GM21360 (cell line): ENCODE results near the gene COL6A6.

Source experiments
- ATAC-seq: cut with Tn5 transposase; IDR thresholded peaks from one replicate; pipeline ENCODE4 v1.9.1; 2021; ENCODE audit warnings: mild to moderate bottlenecking, moderate library complexity; ENCODE audit not compliant: unreplicated experiment

The COL6A6 gene, protein sequence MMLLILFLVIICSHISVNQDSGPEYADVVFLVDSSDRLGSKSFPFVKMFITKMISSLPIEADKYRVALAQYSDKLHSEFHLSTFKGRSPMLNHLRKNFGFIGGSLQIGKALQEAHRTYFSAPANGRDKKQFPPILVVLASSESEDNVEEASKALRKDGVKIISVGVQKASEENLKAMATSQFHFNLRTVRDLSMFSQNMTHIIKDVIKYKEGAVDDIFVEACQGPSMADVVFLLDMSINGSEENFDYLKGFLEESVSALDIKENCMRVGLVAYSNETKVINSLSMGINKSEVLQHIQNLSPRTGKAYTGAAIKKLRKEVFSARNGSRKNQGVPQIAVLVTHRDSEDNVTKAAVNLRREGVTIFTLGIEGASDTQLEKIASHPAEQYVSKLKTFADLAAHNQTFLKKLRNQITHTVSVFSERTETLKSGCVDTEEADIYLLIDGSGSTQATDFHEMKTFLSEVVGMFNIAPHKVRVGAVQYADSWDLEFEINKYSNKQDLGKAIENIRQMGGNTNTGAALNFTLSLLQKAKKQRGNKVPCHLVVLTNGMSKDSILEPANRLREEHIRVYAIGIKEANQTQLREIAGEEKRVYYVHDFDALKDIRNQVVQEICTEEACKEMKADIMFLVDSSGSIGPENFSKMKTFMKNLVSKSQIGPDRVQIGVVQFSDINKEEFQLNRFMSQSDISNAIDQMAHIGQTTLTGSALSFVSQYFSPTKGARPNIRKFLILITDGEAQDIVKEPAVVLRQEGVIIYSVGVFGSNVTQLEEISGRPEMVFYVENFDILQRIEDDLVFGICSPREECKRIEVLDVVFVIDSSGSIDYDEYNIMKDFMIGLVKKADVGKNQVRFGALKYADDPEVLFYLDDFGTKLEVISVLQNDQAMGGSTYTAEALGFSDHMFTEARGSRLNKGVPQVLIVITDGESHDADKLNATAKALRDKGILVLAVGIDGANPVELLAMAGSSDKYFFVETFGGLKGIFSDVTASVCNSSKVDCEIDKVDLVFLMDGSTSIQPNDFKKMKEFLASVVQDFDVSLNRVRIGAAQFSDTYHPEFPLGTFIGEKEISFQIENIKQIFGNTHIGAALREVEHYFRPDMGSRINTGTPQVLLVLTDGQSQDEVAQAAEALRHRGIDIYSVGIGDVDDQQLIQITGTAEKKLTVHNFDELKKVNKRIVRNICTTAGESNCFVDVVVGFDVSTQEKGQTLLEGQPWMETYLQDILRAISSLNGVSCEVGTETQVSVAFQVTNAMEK (N-terminal part only)

DNA sequence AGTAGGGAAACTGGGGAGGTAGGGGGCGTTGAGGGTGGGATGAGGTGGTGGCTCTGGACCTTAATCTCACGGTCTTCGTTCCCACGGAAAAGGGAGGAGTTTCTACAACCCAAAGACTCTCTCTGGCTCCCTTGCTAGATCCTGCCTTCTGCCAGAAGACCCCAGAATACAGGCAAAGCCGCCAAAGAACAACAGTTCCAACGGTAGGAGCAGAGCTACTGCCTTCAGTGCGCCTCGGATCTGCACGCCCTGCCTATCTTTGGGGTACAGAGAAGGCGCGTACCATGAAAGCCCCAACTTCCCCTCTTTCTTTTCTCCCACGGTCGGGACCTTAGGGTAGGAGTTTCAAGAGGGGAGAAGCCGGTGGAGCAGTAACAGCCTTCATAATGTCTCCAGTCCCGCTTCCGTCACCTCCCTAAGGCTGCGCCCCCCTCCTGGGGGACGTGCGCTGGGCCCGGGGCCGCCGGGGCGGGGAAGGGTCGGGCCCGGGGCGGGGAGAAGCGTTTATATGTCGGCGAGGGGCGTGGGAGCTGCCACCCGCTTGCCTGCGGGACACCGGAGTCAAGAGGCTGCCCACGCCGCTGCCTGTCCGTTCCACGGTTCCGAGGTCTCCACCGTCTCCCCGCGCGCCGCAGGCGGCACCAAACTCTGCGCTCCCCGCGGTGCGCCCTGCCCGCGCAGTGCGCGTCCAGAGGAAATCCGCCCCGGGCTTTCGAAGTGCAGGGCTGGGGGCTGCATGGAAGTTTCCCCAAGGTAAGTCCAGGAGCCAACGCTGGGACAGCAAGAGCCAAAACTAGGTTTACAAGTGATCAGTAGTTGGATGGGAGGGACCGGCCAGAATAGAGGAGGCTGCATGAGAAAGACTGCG is at the start of gene COL6A6:
TSS of gene COL6A6 (plus strand) at position 533 of the 868 bp plus-strand sequence. CDS start 43,188 bp downstream, outside the sequence.
- no peak for ATAC-seq

DNA sequence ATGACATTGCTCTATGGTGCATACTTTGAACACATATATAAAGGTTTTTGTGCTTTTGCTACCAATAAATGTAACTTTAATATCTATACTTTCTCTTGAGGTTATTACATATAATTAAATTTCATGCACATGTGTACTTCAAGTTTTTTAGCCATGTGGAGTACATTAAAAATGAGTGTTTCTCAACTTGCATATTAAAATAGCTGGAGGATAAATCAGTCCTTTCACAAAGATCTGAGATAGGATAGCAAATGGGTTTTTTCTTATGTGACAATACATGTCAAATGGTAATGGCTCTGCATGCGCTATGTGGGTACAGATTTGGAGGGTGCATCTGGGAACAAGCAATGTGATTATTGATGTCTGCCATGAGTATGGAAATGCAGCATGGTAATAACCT is 48.7 kb upstream of the COL6A6 start:
- ATAC-seq = no peak

DNA sequence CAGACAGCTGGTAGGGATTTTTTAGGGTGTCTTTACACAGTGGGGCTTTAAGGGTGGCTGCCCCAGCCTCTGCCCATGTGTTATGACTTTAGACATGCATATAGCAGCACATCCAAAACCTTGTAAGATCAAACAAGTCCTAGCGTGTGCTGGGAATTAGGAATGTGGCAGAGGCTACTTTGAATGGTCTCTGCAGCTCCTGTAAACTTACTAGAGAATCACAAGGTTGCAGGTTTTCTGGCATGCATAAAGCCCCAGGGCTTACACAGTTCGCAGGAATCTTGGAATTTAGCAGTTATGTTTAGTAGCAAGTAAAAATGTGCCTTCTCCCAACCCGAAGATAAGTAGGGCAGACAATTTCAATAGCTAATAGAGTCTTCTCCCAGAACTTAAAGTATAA is 46.9 kb upstream of the COL6A6 start:
- no peak for ATAC-seq

DNA sequence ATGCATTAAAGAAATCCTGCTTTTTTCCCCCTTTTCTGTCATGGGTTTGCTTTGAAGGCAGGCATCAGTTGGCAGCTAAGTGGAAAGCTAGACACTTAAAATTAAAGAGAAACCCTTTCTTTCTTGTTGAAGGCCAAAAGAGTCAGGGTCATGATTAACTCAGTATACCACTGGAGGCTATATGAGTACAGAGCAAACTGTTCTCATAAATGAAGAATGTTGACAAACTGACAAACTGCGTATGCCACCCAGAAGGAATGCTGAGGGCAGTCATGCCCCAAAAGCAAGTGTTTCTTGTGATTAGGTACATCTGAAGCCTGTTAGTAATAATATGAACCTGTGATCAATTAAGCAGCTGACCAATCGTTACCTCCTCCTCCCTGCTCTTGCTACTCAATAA is 43.6 kb upstream of the COL6A6 start:
- no peak for ATAC-seq

DNA sequence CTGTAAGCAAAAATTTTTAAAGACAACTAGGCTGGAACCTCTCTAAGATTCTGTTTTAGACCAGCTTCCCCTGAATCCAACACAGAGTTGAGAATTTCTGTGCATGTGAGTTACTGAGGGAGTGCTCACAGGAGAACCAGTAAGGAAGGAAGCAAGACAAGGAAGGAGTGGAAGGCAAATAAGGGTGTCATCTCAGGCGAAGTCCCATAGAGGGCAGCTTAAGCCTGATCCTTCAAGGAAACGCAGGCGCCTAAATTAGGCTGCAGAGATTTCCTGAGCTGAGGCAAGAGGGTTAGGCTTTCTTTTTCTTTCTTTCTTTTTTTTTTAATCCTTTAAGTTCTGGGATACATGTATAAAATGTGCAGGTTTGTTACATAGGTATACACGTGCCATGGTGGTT is 36.2 kb upstream of the COL6A6 start:
- no peak for ATAC-seq

DNA sequence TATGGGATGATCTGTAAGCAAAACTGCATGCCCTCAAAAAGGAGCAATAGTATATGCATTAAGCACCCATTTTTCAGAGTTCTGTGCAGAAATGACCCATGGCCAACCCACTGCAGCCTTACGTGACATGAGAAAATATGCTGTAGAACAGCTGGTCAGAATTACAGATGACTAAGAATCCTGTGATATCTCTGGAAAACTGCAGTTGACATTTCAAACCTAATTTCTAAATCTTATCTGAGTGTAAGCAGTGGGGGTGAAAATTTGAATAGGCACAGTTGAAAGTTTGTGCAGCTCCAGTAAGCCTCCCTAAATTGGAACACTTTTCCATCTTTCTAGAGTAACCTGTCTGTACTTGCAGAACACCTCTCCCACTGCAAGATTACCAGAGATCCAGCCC is 28.7 kb upstream of the COL6A6 start:
- no peak for ATAC-seq

DNA sequence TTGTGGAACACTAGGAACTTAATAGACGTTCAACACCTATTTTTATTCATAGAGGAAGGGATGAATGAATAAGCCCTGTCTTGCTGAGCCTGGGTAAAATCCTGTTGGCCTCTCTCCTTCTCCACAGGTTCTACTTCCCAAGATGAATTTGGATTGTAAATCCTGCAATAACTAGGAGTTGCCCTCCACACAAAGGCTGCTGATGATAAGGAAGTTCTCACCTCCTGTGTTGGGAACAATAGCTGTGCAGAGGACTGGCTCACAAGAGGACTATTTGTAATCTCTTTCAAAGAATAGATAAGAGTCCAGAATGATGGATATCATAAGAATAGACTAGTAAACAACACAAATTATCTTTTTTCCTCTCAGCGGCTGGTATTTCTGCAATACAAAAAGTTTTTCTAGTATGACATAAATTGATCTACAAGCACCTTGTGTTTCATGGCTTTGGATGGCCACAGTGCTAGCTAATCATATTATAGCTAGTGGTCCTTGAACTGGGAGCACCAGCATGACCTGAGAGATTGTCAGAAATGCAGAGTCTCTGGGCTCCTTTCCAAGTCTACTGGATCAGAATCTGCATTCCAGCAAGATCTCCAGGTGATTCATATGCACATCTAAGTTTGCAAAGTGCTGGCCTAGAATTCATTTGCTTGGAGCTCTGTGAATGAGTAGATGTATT is 28.1 kb upstream of the COL6A6 start:
- no peak for ATAC-seq

DNA sequence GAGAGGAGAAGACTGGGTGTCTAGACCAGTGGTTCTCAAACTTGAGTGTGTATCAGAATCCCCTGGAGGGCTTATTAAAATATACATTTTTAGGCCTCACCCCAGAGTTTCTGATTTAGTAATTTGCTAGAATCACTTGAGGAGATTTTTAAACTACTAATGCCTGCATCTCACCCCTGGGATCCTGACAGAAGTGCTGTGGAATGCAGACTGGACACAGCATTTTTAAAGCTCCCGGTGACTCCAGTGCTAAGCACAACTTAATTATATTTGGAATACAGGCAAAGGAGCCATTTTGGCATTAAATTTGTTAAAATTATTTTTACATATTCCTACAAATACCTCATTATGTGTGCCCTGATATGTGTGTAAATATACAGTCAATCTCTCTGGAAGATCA is 26.7 kb upstream of the COL6A6 start:
- ATAC-seq = no peak

DNA sequence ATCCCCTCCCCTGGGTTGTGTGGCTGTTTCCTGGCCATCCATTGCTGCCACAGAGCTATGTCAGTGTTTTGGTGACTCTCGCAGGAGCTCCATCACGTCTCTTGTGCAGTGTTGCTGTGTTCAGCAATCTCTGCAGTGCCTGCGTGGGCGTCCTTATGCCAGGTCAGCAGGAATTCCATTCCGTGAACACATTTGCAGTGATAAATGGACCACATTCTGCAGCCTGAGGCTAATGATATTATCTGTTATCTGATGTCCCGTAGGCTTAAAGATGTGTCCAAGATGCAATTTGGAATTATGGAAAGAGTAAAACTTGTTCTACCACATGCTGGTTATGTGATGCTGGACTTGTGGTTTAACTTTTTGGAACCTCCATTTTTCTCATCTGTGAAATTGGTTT is 25.5 kb upstream of the COL6A6 start:
- no peak for ATAC-seq

DNA sequence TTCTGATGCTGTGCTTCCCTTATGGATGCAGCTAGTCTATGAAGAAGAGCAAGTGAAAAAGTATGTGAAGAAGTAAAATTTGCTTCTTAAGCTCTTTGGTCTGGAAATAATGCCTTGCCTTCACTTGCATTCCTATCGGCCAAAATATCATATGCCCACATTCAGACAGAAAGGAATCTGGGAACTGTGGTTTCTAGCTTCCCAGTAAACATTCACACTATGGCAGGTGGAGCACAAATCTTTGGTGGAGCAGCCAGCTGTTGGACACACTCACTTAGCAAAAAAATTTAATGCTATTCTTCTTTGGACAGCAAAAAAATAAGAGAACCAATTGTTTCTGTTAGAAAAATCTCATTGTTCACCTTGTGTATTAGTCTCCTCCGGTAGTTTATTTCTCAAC is 12.3 kb upstream of the COL6A6 start:
- ATAC-seq = no peak

DNA sequence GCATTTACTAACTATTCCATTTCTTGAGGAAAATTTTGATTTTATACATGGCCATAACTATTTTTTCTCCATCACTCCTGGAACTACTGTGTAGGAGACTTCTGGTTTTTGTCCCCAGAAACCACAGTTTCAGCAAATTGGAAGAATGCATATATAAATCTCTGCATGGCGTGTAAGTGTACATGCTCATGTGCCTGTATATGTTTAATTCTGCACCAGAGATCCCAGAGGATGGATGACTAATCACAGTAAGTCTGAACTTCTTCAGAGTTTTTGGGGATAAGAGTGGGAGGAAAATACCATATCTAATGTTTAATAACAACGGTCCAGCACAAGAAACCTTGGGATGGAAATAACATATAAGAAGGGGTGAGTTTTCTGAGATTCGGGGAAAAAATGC is 10.9 kb upstream of the COL6A6 start:
- no peak for ATAC-seq

DNA sequence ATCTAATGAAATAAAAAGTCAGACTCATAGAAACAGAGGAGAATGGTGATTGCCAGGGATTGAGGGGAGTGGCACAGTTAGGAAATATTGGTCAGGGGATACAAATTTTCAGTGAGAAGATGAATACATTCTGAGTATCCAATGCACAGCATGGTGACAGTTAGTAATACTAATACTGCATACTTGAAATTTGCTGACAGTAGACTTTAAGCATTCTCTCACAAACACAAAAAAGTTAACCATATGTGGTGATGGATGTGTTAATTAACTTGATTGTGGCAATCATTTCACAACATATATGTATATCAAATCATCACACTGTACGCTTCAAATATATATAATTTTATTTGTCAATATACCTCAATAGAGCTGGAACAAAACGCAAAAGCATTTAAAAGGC is 9.2 kb upstream of the COL6A6 start:
- ATAC-seq = no peak

DNA sequence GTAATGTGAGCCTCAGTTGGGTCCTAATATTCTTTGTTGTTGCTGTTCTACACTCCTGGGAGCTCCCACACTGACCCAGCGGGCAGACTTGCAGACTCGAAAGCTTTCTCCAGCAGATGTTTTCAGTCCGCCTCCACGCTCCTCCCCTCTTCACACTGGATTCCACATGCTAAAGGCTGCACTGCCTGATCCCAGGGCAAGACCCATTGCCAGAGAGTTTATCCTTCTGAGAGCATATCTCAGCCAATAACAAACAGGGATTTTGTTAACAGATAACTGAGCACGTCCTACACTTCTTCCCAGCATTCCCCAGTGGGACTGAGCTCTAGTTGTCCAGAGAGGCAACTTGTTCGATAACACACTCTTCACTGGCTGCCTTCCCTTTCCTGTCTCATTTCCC is 8.0 kb upstream of the COL6A6 start:
- ATAC-seq = no peak

DNA sequence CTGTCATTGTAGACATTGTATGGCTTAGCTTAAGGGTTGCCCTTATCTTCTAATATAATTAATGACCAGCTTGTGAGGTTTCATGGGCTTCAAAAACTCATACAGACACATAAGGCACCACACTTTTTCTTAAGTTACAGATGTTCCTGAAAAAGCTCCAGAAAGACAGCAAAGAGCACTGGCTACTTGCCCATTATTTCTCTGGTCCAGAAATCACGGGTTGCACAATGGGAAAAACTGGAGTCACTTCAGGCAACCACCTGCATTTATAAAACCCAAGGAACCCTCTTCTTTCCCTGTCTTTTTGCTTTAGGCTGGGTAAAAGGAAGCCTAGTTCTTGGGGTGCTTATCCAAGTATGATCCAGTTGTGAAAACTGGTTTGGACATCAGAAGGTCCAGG is 2.3 kb upstream of the COL6A6 start:
- ATAC-seq = no peak

DNA sequence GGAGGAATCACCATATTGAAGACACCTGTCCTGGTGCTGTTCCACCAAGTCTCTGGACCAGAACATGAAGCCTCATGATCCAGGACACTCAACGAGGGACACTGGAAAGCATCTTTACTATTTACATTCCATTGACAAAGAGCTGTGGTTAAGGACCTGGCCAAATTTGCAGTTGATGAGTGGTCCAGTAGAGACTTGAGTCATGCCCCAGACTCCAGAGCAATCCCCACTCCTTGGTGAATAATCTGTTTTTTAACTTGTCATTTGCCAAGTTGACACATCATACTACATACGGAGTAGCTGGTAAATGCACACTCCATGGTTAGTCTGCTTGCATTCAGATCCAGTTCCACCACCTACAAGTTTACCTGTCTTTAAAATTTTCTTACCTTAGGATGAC is 1.2 kb upstream of the COL6A6 start:
- ATAC-seq = no peak

DNA sequence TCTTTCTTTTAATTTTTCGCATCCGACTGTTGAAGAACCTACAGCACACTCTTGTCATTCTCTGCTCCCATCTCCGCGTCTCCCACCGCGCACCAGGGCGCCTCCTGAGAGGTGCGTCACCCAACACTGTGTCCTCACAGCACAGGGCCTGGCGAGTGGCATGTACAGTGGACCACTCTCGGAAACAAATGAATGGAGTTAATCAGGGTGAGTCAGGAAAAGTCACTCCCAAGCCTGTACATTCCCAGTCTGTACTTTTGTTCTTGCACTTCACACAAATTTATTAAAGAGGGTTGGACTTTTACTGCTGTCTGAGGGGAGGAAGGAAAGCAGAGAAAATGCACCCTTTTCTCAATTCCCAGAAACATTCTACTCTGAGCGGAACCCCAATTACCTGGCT is 625 bp downstream of the COL6A6 start:
- no peak for ATAC-seq

DNA sequence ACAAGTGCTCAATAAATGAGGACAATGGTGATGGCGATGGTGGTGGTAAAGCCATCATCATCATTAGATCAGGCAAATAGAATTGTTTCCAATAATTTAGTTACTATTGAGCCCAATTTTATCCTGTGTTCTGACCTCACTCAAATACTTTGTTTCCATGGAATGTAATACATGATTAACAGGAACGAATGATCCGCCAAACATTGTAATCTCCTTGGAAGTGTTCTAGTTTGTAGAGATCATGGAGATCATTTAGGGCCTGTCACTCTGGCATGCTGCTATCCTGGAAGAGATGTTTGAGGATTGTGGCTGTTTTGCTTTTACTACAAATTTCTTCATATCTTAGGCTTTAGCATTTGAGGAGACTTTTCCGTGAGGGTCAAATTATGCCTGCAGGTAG is 2.8 kb downstream of the COL6A6 start:
- ATAC-seq = no peak

DNA sequence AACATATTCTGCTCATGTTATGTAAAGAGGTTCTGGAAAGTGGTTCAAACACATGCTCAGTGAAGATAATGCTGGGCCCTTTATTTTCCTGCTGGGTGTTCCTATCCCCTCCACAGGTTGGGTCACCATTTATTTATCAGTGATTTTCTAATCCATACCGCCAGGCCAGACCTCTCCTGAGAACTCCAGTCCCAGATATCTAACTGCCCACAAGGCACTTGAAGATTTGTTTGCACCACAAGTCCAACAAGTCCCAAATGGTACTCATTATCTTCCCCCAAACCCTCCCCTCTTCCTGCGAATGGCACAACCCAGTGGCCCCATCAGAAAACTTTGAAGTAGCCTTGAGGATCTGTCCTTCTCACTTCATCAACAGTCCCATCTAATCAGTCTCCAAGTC is 5.4 kb downstream of the COL6A6 start:
- ATAC-seq = no peak

DNA sequence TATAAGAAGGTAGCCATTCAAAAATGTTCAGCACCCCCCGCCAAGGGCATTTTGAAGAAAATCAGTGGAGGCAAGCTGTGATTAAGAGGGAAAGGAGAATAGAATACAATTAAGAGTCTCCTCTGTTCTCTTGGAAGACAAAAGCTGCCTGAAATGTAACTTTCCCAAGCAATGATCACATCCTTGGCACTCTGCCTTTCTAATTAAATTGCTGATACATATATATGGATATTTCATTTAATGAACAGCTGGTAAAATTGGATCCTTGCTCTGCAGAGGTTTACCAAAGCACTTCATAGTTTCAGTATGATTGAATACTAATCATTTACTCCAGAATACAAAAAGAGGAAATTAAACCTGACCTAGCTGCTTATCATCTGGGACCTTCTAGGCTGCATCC is 10.4 kb downstream of the COL6A6 start:
- no peak for ATAC-seq

DNA sequence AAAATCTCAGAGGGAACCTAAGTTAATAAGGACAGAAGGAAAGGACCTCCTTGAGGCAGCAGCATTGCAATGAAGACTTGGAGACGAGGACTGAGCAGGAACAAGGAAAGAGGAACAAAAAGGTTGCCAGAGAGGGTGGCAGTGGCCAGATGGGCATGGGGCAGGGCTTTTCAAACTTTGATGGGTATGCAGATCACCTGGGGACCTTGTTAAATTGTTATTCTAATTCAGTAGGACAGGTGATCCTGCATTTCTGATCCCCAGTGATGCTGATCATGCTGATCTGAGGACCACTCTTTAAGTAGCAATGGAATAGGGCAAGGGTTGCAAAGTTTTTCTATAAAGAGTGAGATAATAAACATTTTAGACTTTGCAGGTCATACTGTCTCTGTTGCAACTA is 11.1 kb downstream of the COL6A6 start:
- ATAC-seq = no peak
